Uterus (tissue), 4 donors: Measurements from ENCODE around the gene PDE3B. TPM values are rescaled to one million over a fixed set of nuclear protein-coding genes. Genes with fewer than 3 reads are reported as not detected.
"Not testable (repeated sequence)": the region's sequence is repeated elsewhere in the genome, so short reads cannot be mapped to it uniquely, and the experiment has no call there.

ENCODE experiments used
- DNase-seq, 2 donors: peaks; one replicate each; pipeline ENCODE4 v3.0.0-alpha.2; 2019 to 2020
- H3K27ac ChIP-seq, 2 donors: fragments of 200-600 bp; sonication (generic); 1 replicate in 1 of 2; 2 replicates in 1 of 2; pipeline ENCODE4 v1.5.1; 2016 to 2018
- H3K27me3 ChIP-seq, 2 donors: fragments of 200-600 bp; sonication (generic); one replicate each; pipeline ENCODE4 v1.5.1; 2018 to 2019; ENCODE audit warnings: control low read depth in 1 of 2
- H3K36me3 ChIP-seq, 2 donors: fragments of 200-600 bp; sonication (generic); one replicate each; pipeline ENCODE4 v1.5.1; 2019; ENCODE audit warnings: control low read depth in 1 of 2
- H3K4me1 ChIP-seq, 2 donors: fragments of 200-600 bp; sonication (generic); one replicate each; pipeline ENCODE4 v1.5.1; 2018 to 2019; ENCODE audit warnings: control low read depth in 1 of 2
- H3K4me3 ChIP-seq, 2 donors: fragments of 200-600 bp; sonication (generic); 1 replicate in 1 of 2; 2 replicates in 1 of 2; pipeline ENCODE4 v1.5.1; 2018 to 2019; ENCODE audit warnings: mild to moderate bottlenecking in 1 of 2
- H3K9me3 ChIP-seq, 2 donors: fragments of 200-600 bp; sonication (generic); one replicate each; pipeline ENCODE4 v1.5.1; 2019; ENCODE audit warnings: control low read depth in 1 of 2
- CTCF ChIP-seq, 4 experiments: fragments of 200-600 bp in 2 of 4; fragments of 450-650 bp in 2 of 4; sonication (generic) in 2 of 4; IDR thresholded peaks; one replicate each; pipeline ENCODE4 v1.5.1; 2016 to 2019; ENCODE audit warnings: antibody characterized with exemption in 4 of 4, mild to moderate bottlenecking in 2 of 4, moderate library complexity in 1 of 4
- POLR2A ChIP-seq, 2 donors: fragments of 450-650 bp; IDR thresholded peaks; one replicate each; pipeline ENCODE4 v1.6.1; 2016; ENCODE audit warnings: antibody characterized with exemption in 2 of 2, mild to moderate bottlenecking in 1 of 2, moderate library complexity in 1 of 2
- intact Hi-C: fragments of 100-400 bp; cut with DNase I; formaldehyde crosslinking; loops from one replicate; pipeline ENCODE4 v1.15.1; 2023; ENCODE audit warnings: low total_unique reads
- total RNA-seq, 4 donors: library from RNA; depleted of rRNA in 3 of 4; stranded (reverse); fragments of >200 nt in 3 of 4; gene quantifications; one replicate each; pipeline versions ENCODE4 v1.1.0 to v1.2.4, GENCODE V29; 2014 to 2023
- donor health status: DM: yes; HTN: yes; CAD: no.

Gene PDE3B
- total RNA-seq, 4 donors from 2014 or later, result 1.5 to 10.8 (median 3.9) TPM

DNA sequence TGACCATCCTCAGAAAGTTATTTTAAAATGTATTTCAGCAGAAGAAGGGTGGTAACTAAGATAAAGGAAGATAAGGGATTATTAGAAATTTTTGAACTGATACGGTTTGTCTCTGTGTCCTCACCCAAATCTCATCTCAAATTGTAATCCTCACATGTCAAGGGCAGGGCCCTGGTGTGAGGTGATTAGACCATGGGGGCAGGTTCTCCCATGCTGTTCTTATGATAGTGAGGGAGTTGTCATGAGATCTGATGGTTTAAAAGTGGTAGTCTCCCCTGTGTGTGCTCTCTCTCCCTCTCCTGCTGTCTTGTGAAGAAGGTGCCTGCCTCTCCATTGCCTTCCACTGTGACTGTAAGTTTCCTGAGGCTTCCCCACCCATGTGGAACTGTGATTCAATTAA lies 212.3 kb downstream of the PDE3B start:
- Histone ChIP-seq H3K27me3 (no peaks in the 10 kb centered on the region), H3K27ac (no peak overlapping the region), H3K9me3 (no peaks in the 10 kb centered on the region), H3K4me1 (no peaks in the 10 kb centered on the region), H3K4me3 (no peak overlapping the region), H3K36me3 (no peaks in the 10 kb centered on the region)
- intact Hi-C loops, result no loop called here
- no peak for DNase-seq
- no peak for TF ChIP-seq CTCF (IDR thresholded peaks at IDR 0.05)
- TF ChIP-seq POLR2A (IDR thresholded peaks at IDR 0.05), result no peak

GRCh38 chr11:14857621-14858020 lies 214.0 kb downstream of the PDE3B start:
- TF ChIP-seq CTCF (IDR thresholded peaks at IDR 0.05) (no peak), POLR2A (IDR thresholded peaks at IDR 0.05) (no peak)
- no peak for DNase-seq
- H3K9me3 ChIP-seq, result no peaks in the 10 kb centered on the region
- no peaks in the 10 kb centered on the region for H3K36me3 ChIP-seq
- no peak overlapping the region for H3K4me3 ChIP-seq
- H3K27me3 ChIP-seq, result no peaks in the 10 kb centered on the region
- H3K27ac ChIP-seq, result no peak overlapping the region
- H3K4me1 ChIP-seq, result no peaks in the 10 kb centered on the region
- intact Hi-C loops, result no loop called here

- no peak for DNase-seq
- H3K27ac ChIP-seq, result no peak overlapping the region
- no peaks in the 10 kb centered on the region for H3K27me3 ChIP-seq
- intact Hi-C loops, result no loop called here
- no peaks in the 10 kb centered on the region for H3K9me3 ChIP-seq
- H3K4me1 ChIP-seq, result no peaks in the 10 kb centered on the region
- TF ChIP-seq POLR2A (IDR thresholded peaks at IDR 0.05), result no peak
- TF ChIP-seq CTCF (IDR thresholded peaks at IDR 0.05), result no peak
- H3K36me3 ChIP-seq, result no peaks in the 10 kb centered on the region
- no peak overlapping the region for H3K4me3 ChIP-seq
Measured at GRCh38 chr11:14858404-14858803, 214.8 kb downstream of the PDE3B start.

DNA sequence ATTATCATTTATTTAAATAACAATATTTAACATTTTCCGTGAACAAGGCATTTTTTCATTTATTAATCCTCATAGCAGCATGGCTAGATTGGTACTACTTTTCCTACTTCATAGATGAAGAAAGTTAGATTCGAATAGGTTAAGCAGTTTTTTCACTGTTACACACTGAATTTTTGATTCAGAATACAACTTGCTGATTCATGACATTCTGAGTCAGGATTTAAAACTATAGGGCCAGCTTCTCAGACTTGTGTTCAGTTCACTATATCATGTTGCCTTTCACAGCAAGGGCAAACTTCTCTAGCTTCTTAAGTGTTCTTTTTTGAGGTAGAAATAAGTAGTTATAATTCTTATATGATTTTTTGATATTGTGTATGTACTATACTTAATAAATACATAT lies 216.9 kb downstream of the PDE3B start:
- Histone ChIP-seq H3K27me3 (no peaks in the 10 kb centered on the region), H3K4me3 (no peak overlapping the region), H3K27ac (no peak overlapping the region), H3K4me1 (no peaks in the 10 kb centered on the region), H3K36me3 (no peaks in the 10 kb centered on the region), H3K9me3 (no peaks in the 10 kb centered on the region)
- DNase-seq, result no peak
- intact Hi-C loops, result no loop called here
- TF ChIP-seq CTCF (IDR thresholded peaks at IDR 0.05), result no peak
- no peak for TF ChIP-seq POLR2A (IDR thresholded peaks at IDR 0.05)

DNA sequence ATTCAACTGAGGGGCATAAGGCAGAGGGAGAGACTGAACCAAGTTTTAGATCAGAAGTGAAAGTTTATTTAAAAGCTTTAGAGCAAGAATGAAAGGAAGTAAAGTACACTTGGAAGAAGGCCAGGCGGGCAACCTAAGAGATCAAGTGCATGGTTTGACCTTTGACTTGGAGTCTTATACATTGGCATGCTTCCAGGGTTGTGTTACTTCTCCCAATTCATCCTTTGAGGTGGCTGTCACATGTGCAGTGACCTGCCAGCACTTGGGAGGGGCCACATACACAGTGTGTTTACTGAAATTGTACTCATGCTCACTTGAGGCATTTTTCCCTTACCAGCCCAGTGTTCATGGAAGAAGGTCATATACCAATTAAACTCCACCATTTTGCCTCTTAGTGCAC lies 218.1 kb downstream of the PDE3B start:
- DNase-seq, result no peak
- H3K4me3 ChIP-seq, result no peak overlapping the region
- H3K27ac ChIP-seq, result no peak overlapping the region
- H3K9me3 ChIP-seq, result no peaks in the 10 kb centered on the region
- TF ChIP-seq CTCF (IDR thresholded peaks at IDR 0.05), result no peak
- TF ChIP-seq POLR2A (IDR thresholded peaks at IDR 0.05), result no peak
- no peaks in the 10 kb centered on the region for H3K36me3 ChIP-seq
- no peaks in the 10 kb centered on the region for H3K27me3 ChIP-seq
- intact Hi-C loops, result no loop called here
- H3K4me1 ChIP-seq, result no peaks in the 10 kb centered on the region

- H3K4me3 ChIP-seq, H3K27me3 ChIP-seq, H3K4me1 ChIP-seq, H3K27ac ChIP-seq, intact Hi-C loops, DNase-seq, H3K9me3 ChIP-seq, H3K36me3 ChIP-seq: not testable (repeated sequence)
Measured at GRCh38 chr11:14863775-14864174, 220.2 kb downstream of the PDE3B start.
